ENCODE results near the gene KRT26.

DNA sequence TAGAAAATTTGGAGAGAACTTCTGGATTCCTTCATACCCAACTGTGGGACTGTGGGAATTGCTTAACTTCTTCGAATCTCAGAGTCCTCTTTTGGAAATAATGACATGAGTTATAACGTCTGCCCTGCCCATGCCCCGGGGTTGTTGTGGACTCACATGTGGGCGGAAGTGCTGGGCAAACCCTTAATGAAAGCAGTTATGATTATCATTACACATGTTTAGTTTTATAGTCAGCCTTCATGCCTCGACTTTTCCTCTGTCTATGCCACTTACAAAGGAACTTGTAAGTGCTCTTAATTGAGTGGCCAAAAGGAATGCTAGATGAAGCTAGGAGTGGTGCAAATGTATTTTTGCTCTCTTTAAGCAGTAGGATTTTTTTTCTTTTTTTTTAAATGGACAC is 6.5 kb upstream of the KRT26 start:
- no peak for TF ChIP-seq POLR2A (IDR thresholded peaks at IDR 0.05; ENCODE audit: extremely low read depth, insufficient read length)
- TF ChIP-seq, protein P1, sequence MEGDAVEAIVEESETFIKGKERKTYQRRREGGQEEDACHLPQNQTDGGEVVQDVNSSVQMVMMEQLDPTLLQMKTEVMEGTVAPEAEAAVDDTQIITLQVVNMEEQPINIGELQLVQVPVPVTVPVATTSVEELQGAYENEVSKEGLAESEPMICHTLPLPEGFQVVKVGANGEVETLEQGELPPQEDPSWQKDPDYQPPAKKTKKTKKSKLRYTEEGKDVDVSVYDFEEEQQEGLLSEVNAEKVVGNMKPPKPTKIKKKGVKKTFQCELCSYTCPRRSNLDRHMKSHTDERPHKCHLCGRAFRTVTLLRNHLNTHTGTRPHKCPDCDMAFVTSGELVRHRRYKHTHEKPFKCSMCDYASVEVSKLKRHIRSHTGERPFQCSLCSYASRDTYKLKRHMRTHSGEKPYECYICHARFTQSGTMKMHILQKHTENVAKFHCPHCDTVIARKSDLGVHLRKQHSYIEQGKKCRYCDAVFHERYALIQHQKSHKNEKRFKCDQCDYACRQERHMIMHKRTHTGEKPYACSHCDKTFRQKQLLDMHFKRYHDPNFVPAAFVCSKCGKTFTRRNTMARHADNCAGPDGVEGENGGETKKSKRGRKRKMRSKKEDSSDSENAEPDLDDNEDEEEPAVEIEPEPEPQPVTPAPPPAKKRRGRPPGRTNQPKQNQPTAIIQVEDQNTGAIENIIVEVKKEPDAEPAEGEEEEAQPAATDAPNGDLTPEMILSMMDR (IDR thresholded peaks at IDR 0.05; ENCODE audit: low read depth, low read length): no peak

All from NB4 (cell line).